ENCODE data around the gene FAM184A.

Gene FAM184A

GRCh38 chr6:118953391-118953790 is 125.1 kb downstream of the FAM184A start:
- no peak for DNase-seq

GRCh38 chr6:118952683-118953082 is 125.8 kb downstream of the FAM184A start:
- no peak for DNase-seq

GRCh38 chr6:118945217-118945616 is 133.2 kb downstream of the FAM184A start:
- no peak for DNase-seq

- no peak for DNase-seq
Observed at GRCh38 chr6:118940770-118941169, 137.7 kb downstream of the FAM184A start.

DNA sequence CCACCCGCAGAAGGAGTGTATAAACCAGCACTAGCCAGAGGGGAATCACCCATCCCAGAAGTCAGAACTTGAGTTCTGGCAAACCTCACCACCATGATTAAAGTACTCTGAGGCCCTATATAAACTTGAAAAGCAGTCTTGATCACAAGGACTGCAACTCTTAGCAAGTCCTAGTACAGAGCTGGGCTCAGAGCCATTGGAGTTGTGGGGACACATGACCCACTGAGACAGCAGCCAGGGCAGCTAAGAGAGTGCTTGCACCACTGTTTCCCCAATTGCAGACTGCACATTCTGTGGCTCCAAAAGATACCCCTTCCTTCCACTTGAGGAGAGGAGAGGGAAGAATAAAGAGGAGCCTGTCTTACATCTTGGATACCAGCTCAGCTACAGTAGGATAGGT is 138.8 kb downstream of the FAM184A start:
- no peak for DNase-seq

- DNase-seq: no peak
Observed at GRCh38 chr6:118935978-118936703, 142.3 kb downstream of the FAM184A start.

DNA sequence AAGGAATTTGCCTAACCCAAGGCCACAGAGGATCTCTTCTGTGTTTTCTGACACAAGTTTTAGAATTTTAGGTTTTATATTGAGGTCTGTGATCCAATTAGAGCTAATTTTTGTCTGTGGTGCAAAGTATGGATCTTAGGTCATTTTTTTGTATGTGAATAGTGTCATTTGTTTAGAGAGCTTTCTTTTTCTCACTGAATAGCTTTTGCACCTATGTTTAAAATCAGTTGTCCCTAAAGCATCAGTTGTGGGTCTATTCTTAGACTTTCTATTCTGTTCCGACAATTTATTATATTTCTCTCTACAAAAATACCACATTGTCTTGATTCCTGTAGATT is 143.2 kb downstream of the FAM184A start:
- DNase-seq: no peak

DNA sequence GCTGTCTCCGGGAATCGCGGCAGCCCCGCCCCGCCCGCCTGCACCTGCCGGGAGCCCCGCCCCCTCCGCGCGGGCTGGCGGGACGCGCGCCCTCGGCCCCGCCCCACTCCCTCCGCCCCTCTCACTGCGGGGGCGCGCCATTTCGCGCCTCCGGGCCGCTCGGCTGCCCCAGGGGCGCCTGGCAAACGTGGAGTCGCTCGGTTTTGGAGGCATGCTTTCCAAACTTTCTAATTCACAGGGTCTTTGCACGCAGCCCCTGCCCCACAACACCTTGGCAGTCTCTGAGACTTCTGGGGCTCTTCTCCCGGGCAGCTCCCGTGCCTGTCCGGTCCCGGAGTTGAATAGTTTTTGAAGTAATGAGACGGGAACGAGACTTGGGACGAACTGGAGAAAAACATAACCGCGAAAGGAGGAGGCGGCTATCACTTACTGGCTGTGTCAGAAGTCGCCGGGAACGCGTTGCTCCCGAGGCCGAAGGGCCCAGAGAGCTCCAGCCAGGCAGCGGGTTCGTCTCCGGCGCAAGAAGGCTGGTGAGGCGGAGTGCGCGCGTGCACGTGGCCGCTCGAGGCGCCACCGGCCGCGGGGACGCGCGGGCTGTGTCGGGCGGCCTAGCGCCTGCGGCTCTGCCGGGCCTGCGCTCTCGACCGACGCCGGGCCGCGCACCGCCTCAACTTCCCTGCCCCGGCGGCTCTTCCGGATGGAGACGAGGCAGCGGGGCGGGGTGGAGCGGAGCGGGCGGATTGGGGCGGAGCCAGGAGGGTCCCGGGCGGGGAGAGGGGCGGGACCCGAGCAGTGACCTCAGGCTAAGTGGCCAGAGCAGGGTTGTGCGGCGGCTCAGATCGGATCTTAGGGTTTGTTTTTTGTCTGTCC is 143.8 kb downstream of the FAM184A start, which contains the start of gene MCM9:
TSS of gene MCM9 (minus strand) at position 699 of the 870 bp plus-strand sequence. CDS start 3,436 bp downstream, outside the sequence.
- DNase-seq: peak; percentile 85

DNA sequence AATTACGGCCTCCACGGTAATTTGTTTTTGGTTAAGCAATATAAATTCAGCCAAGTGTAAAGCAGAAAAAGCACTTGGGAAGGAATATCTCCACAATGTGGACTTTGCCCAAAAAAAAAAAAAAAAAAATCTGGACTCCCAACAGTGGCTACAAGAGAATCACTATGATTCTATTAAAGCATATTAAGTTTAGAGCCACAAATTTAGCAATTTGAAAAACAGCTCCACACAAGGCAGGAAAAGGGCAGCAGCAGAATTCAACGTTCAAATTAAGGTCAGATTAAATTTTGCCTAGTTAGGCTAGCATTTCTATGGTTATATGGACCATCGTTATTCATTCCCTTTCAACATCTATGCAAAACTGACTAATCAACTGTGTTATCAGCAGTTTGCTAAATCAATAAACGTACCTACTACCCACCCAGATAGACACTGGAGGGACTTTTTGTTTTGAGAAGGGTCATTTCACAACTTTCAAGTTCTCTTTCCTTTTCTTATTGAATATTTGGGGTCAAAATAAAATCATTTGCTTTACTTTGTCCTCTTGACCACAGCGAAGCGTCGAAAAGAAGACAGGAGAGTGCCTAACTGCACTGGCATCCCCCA is 144.5 kb downstream of the FAM184A start:
- no peak for DNase-seq

GRCh38 chr6:118932421-118932820 is 146.0 kb downstream of the FAM184A start:
- no peak for DNase-seq

- no peak for DNase-seq
Observed at GRCh38 chr6:118931436-118931835, 147.0 kb downstream of the FAM184A start.

DNA sequence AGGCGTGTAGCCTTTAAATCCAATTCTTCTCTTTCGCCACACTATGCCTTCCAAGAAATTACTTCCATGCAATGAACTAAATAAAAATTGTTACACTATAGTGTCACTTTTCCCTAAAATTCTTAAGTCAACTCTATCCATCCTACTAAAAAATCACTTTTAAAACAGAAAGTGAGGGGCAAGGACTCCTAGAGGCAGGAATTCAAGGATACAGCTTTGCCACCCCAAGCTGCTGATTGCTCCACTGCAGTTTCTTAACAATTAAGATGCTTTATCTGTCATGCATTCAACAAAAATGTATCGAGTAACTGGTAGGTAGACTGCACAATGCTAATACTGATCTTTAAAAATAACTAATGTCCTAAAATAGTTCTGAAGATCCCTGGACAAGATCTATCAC is 147.8 kb downstream of the FAM184A start:
- no peak for DNase-seq

DNA sequence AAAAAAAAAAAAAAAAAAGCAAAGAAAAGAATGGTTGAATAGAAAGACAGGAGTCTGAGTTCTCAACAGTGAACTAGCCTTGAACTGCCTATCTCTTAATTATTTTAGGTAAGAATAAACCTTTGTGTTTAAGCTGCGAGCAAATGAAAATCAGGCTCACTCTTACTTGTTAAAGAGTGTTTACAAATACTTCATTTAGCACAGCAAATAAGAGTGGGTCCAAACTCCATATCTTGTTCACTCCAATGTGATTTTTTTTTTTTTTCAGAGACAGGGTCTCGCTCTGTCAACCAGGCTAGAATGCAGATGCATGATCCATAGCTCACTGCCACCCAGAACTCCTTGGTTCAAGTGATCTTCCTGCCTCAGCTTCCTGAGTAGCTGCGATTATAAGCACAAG is 155.4 kb downstream of the FAM184A start:
- no peak for DNase-seq

GRCh38 chr6:118921084-118921483 is 157.4 kb downstream of the FAM184A start:
- DNase-seq: no peak

DNA sequence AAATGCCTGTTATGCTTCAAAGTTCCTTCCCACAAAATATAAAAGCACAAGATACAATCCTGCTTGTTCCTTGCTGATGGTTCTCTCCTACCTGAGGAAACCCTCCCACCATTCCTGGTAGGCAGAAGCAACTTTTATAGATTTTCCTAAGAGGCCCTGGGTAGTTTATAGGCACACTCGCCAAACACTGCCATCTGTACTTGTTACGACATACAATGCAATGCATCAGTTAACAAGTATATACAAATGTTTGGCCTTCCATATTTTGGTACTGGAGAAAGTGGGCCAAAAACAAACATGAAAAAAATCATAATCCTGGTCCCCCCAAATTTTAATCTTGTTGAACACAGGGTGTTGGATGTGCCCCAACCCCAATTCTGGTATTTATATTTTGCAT is 160.1 kb downstream of the FAM184A start:
- DNase-seq: no peak

DNA sequence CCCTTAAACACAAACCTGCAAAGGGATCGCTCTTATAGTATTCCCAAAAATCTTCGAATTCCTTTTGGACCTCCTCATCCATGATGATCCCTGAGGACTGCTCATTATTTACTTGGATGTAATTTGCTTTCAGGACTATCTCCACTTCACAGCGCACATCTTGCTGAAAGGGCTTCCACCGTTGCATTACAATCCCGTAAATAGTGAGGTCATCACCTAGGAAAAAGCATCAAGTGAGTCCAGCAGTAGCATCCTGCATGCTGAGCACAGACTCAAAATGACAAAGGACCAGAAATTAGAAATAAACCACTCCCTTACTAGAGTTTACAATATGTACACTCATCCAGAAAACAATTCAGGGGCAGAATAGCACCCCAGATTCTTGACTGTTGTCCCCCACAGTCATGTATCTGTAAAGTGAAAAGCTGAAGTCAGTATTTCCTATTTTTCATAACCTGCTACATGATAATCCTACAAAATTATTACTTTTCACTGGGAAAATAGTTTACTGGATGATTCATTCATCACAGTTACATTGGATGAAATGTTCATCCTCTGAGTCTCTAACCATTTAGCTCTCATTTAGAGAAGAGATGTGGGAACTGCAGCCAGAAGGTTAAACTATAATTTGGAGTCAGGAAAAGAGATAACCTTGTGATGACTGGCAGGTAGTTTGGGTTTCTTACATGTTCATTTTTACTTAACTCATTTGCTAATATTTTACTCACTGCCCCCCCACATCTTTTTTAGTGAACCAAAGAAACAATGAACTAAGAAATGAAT is 160.7 kb downstream of the FAM184A start:
- no peak for DNase-seq

- DNase-seq: no peak
Observed at GRCh38 chr6:118914598-118914997, 163.9 kb downstream of the FAM184A start.

GRCh38 chr6:118913161-118913560 is 165.3 kb downstream of the FAM184A start:
- no peak for DNase-seq

GRCh38 chr6:118912646-118913045 is 165.8 kb downstream of the FAM184A start:
- DNase-seq: no peak
